ENCODE results near the gene CHTF8. TPM values are rescaled to one million over a fixed set of nuclear protein-coding genes. Genes with fewer than 3 reads are reported as not detected.
"Not testable (repeated sequence)": the region's sequence is repeated elsewhere in the genome, so short reads cannot be mapped to it uniquely, and the experiment has no call there.

Gene CHTF8
- total RNA-seq, 1 donor from 2014 or later = 103 TPM

DNA sequence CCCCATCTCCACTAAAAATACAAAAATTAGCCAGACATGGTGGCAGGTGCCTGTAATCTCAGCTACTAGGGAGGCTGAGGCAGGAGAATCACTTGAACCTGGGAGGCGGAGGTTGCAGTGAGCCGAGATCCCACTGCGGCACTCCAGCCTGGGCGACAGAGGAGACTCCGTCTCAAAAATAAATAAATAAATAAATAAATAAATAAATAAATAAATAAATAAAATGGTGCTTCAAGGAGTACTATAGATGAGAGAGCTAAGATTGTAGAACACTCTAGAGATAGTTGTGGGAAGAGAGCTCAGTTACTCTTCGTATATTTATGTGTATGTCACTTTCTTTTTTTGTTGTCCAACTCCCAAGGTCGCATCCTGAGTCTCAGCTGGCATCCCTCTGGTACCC is 7.1 kb upstream of the CHTF8 start:
- not testable (repeated sequence) for DNase-seq (ENCODE audit: low read depth)

DNA sequence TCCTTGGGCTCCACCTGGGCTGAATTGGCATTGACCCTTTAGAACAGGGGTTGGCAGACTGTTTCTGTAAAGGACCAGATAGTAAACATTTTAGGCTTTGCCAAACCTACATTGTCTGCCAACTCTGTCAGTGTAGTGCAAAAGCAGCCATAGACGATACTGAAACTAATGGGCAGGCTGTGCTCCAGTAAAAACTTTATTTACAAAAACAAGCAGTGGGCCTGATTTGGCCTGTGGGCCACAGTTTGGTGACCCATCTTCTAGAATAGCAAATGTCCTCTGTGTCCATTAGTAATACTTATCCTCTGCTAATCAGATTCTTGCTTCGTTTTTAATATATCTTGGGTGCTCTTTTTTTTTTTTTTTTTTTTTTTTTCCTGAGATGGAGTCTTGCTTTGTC is 6.2 kb upstream of the CHTF8 start:
- DNase-seq (ENCODE audit: low read depth) = no peak

DNA sequence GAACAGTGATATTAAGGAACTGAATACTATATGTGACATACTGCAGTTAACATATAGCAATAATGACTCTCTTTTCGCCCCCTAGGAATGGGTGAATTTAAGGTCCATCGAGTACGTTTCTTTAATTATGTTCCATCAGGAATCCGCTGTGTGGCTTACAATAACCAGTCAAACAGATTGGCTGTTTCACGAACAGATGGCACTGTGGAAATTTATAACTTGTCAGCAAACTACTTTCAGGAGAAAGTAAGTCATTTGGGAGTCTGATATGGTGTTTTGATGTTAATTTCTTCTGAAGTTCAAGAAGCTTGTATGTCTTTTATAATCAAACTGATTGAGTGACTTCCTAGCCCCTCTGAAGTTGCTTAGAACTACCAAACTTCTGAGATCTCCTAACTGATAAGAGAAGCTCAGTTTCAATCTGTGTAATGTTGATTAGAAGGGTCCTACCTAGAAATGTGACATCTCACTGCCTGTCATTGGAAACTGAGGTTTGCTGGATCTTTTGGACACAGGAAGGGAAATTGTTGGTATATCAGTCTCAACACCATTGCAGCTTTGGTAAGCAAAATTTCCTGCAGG is 1.1 kb upstream of the CHTF8 start:
- DNase-seq (ENCODE audit: low read depth) = no peak

DNA sequence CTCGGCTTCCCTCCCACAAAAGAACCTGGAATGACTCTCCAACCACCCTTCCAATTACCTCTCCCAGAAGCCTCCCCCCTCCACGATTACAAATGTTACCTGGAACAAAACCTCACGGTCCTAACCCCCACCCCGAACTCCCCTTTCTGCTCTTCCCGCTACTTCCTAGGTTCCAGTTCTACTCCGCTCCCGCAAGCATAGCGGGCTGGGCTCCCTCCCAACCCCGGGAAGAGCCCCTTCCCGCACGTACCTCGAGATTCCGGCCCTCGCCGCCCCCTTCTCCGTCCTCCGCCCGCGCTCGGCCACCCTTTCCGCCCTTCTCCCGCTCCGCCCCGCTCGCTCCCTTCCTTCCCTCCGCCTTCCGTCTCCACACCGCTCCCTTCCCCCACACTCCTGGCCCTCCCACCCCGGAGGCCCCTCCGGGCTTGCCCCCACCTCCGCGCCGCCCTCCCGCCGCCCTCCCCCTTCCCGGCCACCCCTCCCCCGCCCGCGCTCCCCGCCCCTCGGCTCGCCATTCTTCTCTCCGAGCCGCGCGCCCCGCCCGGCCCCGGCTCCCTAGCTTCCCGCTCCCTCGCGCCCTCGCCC is 457 bp downstream of the CHTF8 start:
- DNase-seq (ENCODE audit: low read depth) = peak; percentile 44

DNA sequence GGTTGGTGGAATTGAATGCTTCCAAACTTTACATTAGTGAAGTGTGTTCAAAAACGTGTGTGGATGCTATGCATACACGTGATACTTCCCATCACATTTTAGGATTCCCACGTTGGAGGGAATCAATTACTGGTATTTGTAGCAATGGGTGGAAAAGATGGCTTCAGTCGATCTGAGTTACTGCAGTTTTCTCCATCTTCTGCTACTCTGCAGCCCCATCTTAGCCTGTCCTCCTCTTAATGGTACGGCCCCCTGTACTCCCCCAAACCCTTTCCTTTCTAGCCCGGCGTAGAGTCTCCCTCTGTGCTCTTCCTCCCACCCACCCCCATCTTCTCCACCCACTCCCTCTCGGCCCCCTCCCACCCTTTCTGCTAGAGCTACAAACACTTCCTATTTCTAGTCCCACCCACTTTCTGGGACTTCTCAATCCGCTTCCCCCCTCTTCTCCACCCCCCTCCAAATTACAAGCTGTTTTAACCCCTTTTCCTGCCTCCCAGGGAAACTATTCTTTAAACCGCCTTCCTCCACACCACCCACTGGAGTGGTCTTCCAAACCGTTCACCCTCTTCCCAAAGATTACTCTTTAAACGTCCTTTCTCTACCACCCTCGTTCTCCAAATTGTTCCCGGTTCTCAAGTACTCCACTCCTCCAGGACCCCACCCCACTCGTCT is 1.1 kb downstream of the CHTF8 start:
- no peak for DNase-seq (ENCODE audit: low read depth)

DNA sequence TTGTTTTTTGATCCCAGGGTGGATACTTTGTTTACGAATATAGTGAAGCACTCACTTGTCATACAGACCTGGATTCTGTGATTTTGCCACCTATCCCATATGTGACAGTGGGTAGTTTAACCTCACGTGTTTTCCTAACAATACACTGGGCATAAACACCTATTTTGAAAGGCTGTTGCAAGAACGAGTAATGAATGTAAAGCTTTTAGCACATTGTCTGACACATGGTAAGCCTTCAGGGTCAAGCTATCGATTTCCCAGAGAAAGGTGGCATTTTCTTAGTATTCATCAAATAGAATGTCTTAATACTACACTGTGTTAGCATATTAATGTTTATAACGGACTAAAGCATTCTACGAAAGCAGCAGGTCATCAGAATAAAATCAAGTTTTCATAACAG is 1.9 kb downstream of the CHTF8 start:
- DNase-seq (ENCODE audit: low read depth) = no peak

DNA sequence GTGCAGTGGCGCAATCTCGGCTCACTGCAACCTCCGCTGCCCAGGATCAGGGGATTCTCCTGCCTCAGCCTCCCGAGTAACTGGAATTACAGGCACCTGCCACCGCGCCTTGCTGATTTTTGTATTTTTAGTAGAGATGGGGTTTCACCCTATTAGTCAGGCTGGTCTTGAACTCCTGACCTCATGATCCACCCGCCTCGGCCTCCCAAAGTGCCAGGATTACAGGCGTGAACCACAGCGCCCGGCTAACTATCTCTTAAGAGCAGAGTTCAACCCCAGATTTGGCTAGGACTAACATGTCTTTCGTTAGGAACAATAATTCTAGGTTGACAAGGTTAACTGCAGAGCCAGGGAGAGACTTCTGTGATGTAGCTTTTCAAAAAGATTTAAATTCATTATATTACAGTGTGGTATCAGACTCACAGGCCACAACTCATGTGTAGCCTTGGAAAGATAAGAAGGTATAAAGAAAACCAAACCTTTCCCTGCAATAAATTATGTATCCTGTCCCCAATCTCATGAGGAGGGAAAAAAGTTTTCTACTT is 4.3 kb downstream of the CHTF8 start:
- no peak for DNase-seq (ENCODE audit: low read depth)

DNA sequence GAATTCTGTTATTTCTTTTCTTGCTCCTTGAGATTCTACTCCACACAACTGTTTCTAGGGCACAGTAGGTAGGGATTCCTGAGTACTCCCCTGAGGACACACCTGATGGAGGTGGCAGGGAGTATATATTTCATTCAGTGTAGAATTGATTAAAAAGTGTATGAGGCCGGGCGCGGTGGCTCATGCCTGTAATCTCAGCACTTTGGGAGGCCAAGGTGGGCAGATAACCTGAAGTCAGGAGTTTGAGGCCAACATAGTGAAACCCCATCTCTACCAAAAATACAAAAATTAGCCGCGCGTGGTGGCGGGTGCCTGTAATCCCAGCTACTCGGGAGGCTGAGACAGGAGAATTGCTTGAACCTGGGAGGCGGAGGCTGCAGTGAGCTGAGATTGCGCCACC is 5.6 kb downstream of the CHTF8 start:
- not testable (repeated sequence) for DNase-seq (ENCODE audit: low read depth)

DNA sequence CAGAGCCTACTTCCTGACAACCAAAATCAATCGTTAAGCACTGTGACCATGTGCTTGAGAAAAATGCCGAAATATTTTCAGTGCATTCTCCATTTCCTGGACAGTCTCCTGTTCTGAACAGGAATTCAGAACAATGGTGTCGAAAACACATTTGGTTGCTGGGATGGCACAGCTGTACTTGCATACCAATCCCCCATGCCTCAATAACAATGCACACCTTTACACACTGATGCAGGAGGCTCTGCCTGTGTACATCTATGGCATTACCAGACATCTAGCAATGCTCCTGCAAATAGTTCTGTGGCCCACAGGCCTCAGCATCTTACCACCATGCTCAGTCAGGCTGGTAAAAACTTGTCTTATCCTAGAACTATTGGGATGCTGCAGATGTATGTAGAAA is 6.2 kb downstream of the CHTF8 start:
- DNase-seq (ENCODE audit: low read depth) = no peak

DNA sequence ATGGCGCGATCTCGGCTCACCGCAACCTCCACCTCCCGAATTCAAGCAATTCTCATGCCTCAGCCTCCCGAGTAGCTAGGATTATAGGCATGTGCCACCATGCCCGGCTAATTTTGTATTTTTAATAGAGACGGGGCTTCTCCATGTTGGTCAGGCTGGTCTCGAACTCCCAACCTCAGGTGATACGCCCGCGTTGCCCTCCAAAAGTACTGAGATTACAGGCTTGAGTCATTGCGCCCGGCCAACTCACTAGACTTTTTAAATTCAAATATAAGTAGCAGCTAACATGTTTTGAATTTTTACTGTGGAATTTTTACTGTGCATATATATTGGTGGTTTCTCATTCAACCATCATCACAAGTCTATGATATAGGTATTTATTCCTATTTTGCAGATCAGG is 7.4 kb downstream of the CHTF8 start:
- not testable (repeated sequence) for DNase-seq (ENCODE audit: low read depth)

DNA sequence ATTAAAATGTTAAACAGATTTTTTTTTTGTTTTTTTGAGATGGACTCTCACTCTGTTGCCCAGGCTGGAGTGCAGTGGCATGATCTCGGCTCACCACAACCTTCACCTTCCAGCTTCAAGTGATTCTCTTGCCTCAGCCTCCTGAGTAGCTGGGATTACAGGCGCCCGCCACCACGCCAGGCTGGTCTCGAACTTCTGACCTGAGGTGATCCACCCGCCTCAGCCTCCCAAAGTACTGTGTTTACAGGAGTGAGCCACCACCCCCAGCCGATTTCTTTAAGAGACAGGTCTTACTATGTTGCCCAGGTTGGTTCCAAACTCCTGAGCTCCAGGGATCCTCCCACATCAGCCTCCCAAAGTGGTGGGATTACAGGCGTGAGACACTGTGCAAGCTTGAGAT is 8.0 kb downstream of the CHTF8 start:
- not testable (repeated sequence) for DNase-seq (ENCODE audit: low read depth)

DNA sequence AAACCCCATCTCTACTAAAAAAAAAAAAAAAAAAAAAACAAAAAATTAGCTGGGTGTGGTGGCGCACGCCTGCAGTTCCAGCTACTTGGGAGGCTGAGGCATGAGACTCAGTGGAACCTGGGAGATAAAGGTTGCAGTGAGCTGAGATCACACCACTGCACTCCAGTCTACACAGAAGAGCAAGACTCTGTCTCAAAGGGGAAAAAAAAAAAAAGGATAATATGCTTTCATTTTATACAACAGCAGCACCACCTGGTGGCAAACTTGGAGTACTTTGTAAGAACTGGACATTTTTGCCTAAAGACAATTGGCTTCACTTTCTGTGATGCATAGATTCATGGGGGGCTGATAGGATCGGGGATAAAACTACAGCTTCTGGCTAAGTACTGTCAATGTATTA is 8.5 kb downstream of the CHTF8 start:
- DNase-seq (ENCODE audit: low read depth) = peak; percentile 73

DNA sequence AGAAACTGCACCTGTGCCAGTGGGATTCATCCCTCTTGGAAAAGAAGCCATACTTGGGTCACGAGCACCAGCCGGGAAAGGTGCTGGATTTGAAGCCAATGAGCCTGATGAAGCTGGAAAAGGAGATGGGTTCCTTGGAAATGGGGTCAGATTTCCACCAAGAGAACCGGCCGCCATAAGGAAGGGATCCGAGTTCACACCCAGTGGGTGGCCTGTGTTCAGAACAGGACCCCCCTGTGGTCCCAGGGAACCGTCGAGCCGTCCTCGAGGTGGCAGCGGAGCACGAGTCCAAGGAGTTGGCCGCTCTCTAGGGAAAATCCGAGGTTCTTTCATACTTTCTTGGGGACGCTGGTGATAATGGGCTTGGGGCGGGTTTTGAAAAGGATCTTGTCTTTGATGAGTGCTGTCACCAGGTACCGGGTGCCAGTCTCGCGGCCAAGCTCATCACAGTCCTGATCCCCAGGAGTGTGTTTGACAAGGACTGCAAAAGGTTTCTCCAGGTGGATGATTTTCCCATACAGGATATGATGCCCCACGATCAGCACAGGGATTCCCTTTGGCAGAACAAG is 12.2 kb downstream of the CHTF8 start:
- DNase-seq (ENCODE audit: low read depth) = no peak

DNA sequence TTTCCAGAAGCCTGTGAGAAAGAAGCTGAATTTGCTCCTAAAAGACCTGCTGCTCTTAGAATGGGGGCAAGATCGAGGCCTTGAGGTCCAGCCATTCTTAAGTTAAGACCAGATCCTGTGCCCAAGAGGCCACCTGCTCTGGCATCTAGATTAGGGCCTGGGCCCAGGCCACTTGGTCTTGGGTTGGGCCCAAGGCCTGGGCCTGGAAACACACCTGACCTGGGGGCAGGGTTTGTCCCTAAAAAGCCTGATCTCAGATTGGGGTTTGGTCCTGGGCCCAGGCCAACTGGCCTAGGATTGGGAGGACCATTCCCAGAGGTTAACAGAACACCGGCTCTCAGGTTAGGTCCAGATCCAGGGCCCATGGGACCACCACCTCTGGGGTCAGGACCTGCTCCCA is 12.9 kb downstream of the CHTF8 start:
- no peak for DNase-seq (ENCODE audit: low read depth)

DNA sequence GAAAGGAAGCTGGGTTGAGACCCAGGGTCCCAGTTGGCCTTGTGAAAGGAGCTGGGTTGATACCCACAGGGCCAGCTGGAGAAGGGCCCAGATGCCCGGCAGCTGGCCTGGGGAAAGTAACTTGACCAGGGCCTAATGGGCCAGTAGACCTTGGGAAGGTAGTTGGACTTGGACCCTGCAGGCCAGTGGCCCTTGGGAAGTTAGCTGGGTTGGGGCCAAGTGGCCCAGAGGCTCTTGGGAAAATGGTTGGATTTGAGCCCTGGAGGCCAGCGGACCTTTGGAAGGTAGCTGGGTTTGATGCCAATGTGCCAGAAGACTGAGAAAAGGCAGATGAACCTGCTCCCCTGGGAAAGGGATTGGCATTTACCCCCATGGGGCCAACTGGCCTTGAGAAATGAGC is 13.4 kb downstream of the CHTF8 start:
- DNase-seq (ENCODE audit: low read depth) = no peak

DNA sequence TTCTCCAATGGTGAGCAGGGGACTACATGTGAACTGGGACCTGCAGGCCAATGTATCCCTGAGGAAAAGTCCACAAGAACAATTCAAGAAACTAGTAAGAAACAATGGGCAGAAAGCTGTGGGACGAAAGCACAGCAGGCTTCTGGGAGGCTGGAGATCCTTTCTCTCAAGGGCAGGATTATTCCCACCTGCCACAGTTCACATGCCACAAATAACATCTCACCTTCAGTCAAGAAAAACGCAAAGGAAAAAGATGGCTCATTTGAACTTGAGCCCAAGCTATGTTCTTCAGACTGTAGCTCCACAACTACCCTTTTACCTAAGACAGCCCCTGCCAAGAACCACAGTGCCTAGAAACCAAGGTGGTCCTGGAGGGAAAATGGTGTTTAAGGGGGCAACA is 13.9 kb downstream of the CHTF8 start:
- no peak for DNase-seq (ENCODE audit: low read depth)

DNA sequence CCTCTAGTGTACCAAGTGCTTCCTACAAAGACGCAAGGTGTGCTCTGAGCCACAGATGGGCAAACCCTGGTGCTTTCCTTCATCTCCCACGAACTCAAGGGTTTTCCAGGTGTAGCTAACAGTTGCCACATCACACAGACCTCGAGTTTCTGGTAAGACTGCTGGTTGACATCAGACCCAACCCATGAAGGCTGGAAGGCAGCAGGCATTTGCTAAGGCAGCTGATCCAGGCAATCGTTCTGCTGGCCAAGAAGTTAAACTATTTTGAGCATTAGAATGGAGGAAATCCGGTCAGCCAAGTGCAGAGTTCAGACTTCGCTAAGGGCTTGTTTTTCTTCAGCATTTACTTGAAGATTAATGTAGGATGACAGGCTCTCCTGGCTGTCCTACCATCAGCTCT is 15.5 kb downstream of the CHTF8 start:
- no peak for DNase-seq (ENCODE audit: low read depth)

DNA sequence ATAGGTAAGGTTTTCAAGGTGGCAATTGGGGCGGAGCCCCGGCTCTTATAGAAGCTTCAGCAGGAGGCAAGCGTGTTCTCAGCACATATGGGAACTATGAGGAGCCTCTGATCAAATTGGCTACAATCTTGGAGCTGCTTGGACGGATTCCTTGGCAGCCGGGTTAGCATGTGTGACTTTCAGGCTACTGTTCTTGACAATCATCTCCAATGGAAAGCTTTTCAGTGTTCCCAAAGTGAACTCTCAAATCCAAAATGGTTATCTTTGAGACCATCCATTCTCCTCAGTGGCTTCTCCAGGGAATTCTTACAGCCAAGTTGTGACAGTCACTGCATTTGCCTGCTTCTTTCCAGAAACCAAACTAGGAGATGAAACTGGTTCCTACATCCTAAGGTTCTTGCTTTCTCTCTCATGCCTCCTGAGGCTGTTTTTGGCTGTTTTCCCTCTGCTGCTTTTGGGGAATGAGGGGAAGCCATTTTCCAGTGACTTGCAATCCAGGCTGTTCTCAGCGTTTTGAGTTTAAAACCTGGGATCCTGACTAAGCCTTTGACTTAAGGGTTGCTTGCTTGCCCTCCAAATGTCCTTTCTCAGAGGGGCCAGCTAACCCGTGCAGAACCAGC is 16.0 kb downstream of the CHTF8 start:
- no peak for DNase-seq (ENCODE audit: low read depth)

DNA sequence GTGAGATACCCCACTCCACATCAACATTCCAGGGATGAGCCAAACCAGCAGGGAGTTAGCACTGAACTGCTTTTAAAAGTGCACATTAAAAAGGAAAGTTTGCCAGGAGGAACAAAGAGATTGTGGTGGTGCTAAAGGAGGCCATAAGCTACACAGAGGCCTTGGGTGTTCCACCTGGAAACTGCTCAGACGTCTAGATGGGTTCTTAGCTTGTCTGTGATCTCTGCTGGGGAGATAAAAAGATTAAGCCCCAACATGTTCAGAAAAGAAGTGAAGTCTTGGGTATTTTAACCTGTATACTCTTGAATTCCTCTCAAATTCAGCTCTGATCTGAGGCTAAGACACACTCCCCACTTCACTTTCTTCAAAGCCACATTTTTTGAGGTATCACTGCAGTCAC is 16.6 kb downstream of the CHTF8 start:
- no peak for DNase-seq (ENCODE audit: low read depth)

DNA sequence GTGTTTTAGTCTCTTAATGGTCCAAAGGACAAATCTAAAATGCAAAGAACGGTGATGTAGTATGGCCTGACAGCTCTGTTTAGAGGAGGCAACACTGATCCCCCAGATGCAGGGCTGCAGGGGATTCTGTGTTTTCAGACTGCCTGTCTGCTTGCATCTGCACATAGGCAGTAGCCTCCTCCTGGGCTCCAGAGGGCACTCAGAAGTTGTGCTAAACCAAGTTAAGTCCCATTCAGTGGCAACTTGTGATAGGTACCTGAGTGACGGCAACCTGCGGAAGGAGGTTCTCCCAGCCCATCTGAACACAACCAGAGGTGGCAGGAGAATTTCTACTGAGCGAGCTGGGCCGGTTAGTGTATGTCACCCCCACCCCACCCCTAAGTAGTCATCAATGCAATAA is 17.0 kb downstream of the CHTF8 start:
- no peak for DNase-seq (ENCODE audit: low read depth)

DNA sequence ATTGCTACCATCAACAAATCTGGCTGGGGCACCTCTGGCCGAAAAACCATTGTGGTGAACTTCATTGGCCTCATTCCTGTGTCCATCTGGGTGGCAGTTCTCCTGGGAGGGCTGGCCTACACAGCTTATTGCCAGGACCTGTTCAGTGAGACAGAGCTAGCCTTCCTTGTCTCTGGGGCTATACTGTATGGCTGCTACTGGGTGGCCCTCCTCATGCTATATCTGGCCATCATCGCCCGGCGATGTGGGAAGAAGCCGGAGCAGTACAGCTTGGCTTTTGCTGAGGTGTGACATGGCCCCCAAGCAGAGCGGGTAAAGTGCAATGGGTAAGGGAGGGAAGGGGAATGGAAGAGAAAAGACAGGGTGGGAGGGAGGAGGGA is 17.4 kb downstream of the CHTF8 start:
- no peak for DNase-seq (ENCODE audit: low read depth)

DNA sequence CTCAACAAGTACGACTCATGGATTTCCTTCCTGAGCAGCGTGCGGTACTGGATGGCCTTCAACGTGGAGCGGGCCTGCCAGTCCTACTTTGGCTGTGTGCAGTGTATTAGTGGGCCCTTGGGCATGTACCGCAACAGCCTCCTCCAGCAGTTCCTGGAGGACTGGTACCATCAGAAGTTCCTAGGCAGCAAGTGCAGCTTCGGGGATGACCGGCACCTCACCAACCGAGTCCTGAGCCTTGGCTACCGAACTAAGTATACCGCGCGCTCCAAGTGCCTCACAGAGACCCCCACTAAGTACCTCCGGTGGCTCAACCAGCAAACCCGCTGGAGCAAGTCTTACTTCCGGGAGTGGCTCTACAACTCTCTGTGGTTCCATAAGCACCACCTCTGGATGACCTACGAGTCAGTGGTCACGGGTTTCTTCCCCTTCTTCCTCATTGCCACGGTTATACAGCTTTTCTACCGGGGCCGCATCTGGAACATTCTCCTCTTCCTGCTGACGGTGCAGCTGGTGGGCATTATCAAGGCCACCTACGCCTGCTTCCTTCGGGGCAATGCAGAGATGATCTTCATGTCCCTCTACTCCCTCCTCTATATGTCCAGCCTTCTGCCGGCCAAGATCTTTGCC is 17.9 kb downstream of the CHTF8 start:
- no peak for DNase-seq (ENCODE audit: low read depth)

Measured in renal cortical epithelial cell (primary cell).